ENCODE results near the gene CHRNB4.
"Not testable (repeated sequence)": the region's sequence is repeated elsewhere in the genome, so short reads cannot be mapped to it uniquely, and the experiment has no call there.

CHRNB4 gene

DNA sequence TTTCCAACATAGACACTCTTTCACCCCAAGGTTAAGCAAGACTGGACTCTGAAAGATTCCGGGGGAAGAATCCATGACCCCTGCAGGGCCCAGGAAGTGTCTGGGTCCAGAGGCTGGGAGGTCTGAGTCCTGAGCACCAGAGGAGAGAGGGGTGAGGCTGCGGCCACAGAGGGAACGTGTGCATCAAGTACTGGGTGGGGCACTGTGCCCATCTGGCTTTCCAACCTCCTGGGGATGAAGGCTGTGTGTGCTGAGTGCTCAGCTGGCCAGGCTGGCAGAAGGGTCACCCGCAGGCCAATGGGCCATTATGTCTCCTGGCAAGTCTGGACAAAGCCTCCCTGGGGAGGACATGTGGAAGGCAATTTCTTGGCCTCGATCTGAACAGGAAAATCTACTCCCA, 23.5 kb downstream of the CHRNB4 start:
- no peak for DNase-seq (ENCODE audit: low read depth in 2 of 2)

DNA sequence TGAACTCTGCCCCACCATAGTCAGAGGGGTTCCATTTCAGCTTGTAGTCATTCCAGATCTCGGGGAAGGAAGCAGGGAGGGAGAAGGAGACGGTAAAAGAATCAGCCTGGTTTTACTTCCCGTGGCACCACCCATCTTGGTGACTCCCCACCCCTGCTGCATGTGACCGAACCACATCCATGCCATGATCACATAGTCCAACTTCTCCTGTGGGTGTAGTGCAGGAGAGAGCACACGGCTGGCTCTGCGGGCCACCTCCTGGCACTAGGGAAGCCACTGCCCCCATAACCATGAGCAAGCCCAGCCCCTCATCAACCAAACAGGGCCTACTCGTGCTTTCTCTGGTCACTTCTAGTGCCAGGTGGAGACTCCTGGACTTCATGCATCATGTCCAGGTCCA, 23.9 kb downstream of the CHRNB4 start:
- no peak for DNase-seq (ENCODE audit: low read depth in 2 of 2)

- no peak for DNase-seq (ENCODE audit: low read depth in 2 of 2)
Measured at GRCh38 chr15:78616506-78616905, 24.5 kb downstream of the CHRNB4 start.

- no peak for DNase-seq (ENCODE audit: low read depth in 2 of 2)
Measured at GRCh38 chr15:78615151-78615589, 25.8 kb downstream of the CHRNB4 start.

GRCh38 chr15:78614021-78614420, 27.0 kb downstream of the CHRNB4 start:
- no peak for DNase-seq (ENCODE audit: low read depth in 2 of 2)

DNA sequence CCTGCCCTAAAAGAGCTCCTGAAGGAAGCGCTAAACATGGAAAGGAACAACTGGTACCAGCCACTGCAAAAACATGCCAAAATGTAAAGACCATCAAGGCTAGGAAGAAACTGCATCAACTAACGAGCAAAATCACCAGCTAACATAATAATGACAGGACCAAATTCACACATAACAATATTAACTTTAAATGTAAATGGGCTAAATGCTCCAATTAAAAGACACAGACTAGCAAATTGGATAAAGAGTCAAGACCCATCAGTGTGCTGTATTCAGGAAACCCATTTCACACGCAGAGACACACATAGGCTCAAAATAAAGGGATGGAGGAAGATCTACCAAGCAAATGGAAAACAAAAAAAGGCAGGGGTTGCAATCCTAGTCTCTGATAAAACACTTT, 31.5 kb downstream of the CHRNB4 start:
- not testable (repeated sequence) for DNase-seq (ENCODE audit: low read depth in 2 of 2)

DNA sequence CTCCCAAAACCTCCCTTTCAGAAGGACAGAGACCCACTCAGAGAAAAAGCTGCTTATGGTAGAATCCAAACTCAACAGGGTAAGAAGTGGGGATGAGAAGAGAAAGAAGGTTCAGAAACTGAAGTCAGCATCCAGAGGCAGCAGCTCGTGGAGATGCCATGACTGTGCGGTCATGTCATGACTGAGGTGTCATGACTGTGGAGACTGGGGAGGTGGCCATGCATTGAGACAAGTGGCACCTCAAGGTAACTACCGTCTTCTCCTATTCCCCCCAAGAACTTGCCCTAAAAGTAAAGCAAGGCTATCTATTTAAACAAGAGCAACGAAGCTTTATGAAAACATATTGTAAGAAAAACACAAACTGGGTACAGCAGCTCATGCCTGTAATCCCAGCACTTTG, 35.3 kb downstream of the CHRNB4 start:
- no peak for DNase-seq (ENCODE audit: low read depth in 2 of 2)

DNA sequence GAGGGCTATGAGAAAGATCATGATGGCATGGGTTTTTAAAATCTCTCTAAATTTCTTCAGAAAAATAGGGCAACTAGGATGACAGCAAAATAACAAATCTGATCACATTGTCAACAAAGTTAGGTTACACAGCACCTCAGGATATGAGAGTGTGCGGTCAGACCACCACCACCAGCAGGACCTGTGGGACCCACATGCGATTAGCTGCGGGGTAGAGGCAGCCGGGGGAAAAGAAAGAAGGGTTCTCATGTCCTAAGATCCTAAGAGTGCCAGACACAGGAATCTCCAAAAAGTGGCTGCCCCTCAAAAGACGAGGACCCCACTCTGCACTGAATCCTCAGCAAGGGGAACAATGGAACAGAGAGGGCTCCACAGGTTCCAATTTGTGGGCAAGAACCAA, 35.8 kb downstream of the CHRNB4 start:
- DNase-seq (ENCODE audit: low read depth in 2 of 2) = no peak

DNA sequence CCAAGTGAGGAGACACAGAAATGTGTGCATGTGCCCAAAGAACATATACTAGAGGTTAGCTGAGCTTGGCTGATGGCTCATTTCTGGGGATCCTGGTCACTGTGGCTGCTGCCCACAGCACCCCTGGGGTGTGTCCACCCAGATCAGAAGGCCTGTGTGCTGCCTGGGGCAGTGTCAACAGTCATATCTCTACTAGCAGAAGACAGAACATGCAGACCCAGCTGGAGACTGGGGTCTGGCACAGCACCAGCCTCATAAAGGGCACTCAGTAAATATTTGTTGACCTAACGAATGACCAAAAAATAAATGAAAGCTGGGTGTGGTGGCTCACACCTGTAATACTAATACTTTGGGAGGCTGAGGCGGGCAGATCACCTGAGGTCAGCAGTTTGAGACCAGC, 36.6 kb downstream of the CHRNB4 start:
- DNase-seq (ENCODE audit: low read depth in 2 of 2) = no peak

GRCh38 chr15:78603467-78603866, 37.5 kb downstream of the CHRNB4 start:
- no peak for DNase-seq (ENCODE audit: low read depth in 2 of 2)

- no peak for DNase-seq (ENCODE audit: low read depth in 2 of 2)
Measured at GRCh38 chr15:78599189-78599588, 41.8 kb downstream of the CHRNB4 start.

DNA sequence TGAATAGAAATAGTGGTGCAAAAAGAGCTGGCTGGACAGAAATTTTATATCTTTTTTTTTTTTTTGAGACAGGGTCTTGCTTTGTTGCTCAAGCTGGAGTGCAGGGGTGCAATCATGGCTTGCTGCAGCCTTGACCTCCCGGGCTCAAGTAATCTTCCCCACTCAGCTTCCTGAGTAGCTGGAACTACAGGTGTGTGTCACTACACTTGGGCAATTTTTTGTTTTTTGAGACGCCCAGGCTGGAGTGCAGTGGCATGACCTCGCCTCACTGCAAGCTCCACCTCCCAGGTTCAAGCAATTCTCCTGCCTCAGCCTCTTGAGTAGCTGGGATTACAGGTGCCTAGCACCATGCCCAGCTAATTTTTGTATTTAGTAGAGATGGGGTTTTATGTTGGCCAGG, 42.7 kb downstream of the CHRNB4 start:
- DNase-seq (ENCODE audit: low read depth in 2 of 2) = no peak

GRCh38 chr15:78597583-78597982, 43.4 kb downstream of the CHRNB4 start:
- no peak for DNase-seq (ENCODE audit: low read depth in 2 of 2)

DNA sequence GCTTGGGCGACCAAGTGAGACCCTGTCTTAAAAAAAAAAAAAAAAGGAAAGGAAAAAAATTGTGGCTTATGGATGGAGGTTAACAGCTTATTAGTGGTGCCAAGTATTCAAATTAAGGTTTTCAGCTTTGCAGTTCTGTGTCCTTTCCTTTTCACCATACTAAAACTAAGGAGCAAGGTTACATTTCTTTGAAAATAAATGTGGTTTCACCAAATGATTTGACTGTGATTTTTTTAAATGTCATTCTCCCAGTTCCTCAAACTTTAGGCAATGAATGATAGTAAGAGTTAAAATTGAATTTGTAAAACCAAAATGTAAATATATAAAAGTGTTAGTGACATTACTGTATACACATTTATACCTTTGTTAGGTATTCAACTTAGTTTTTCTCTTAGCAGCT, 66.1 kb downstream of the CHRNB4 start:
- no peak for DNase-seq (ENCODE audit: low read depth in 2 of 2)

Measured in stimulated activated CD8-positive, alpha-beta memory T cell treated with anti-CD3 and anti-CD28 coated beads, Interleukin-2, amount 100 ng/mL, for 1 hour (primary cell).